ENCODE data around the gene CXXC5. TPM values are rescaled to one million over a fixed set of nuclear protein-coding genes. Genes with fewer than 3 reads are reported as not detected.
A peak's percentile ranks its signal among the peaks of the same experiment; 100 is the strongest.

CXXC5 gene
- polyA plus RNA-seq, 3 donors: 201 to 226 (median 217) TPM

DNA sequence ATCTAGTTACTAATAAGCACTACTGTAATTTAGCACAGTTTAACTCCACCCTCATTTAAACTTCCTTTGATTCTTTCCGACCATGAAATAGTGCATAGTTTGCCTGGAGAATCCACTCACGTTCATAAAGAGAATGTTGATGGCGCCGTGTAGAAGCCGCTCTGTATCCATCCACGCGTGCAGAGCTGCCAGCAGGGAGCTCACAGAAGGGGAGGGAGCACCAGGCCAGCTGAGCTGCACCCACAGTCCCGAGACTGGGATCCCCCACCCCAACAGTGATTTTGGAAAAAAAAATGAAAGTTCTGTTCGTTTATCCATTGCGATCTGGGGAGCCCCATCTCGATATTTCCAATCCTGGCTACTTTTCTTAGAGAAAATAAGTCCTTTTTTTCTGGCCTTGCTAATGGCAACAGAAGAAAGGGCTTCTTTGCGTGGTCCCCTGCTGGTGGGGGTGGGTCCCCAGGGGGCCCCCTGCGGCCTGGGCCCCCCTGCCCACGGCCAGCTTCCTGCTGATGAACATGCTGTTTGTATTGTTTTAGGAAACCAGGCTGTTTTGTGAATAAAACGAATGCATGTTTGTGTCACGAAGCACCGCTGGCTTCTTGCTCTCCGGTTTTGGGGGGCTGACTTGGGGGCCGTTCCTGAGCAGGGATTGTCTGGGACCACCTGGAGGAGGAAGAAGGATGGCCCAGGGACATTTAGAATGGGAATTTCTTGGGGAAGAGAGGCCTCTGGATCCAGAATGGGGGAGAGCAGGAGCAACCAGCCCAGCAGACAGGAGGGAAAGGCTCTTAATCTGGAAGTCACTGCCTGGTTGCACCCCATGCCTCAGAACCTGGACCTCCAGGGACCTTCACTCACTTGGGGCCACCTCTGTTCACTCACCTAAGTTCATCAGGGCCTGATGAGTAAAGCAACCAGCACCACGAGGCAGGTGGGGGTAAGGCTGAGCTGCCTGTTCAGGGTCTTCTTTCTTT is 35.4 kb downstream of the CXXC5 start:
- DNase-seq (ENCODE audit: extremely low read depth in 1 of 11, low read depth in 9 of 11, low spot score in 4 of 11): no peak

DNA sequence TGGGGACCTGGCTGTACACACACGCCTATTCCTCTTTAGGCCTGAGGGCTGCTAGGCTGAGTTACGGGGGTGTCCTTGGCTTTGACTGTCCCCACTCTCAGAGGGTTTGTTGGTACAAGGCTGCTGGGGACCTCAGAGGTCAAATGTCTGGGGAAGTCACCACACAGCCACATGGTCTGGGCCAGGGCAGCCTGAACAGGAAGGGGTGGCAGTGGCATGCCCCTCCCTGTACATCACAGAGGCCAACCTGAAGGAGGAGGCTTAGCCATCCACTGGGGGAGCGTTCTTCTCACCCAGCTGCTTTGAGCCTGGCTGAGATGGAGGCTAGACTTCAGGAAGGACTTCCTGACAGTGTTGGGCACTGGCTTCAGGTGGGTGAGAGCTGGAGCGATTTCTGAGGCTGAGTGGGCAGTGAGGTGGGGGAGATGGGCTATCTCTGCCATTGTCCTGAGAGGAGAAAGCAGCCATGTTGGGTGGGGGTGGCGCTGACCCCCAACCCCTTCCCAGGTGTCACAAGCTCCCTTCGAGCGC is 36.3 kb downstream of the CXXC5 start:
- DNase-seq (ENCODE audit: extremely low read depth in 1 of 11, low read depth in 9 of 11, low spot score in 4 of 11): no peak

GRCh38 chr5:139684881-139685749 is 37.0 kb downstream of the CXXC5 start:
- DNase-seq (ENCODE audit: extremely low read depth in 1 of 11, low read depth in 9 of 11, low spot score in 4 of 11): no peak

DNA sequence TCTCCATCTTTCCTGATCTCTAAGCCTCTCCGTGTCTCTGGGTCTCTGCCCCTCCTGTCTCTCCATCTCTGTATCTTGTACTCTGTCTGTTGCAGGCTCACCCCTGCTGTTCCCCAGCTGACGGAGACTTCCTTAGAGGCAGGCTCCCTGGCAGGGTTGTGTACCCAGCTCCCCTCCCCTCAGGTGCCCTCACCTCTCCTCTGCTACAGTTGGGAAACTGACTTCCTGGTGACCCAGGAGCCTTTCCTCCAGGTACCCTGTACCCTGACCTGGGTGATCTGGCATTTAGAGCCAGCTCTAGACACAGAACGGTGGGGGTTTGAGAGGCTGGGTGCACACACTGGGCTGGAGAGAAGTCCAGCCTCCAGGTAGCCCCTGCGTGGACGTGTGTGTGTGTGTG is 37.7 kb downstream of the CXXC5 start:
- no peak for DNase-seq (ENCODE audit: extremely low read depth in 1 of 11, low read depth in 9 of 11, low spot score in 4 of 11)

DNA sequence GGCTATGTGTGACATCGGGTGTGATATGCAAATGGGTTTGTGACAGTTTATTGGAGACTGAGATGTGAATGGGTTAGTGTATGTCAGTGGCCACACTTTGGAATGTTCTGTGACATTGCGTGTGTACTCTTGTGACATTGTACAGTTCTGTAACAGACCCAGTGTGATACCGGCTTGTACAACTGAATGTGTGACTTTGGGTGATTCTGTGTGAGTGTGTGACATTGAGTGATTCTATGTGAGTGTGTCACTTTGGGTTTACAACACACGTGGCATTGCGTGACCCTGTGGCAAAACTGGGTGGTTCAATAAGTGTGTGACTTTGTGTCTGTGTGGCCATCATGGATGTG is 38.2 kb downstream of the CXXC5 start:
- no peak for DNase-seq (ENCODE audit: extremely low read depth in 1 of 11, low read depth in 9 of 11, low spot score in 4 of 11)

GRCh38 chr5:139686706-139687441 is 38.7 kb downstream of the CXXC5 start:
- DNase-seq (ENCODE audit: extremely low read depth in 1 of 11, low read depth in 9 of 11, low spot score in 4 of 11): no peak

DNA sequence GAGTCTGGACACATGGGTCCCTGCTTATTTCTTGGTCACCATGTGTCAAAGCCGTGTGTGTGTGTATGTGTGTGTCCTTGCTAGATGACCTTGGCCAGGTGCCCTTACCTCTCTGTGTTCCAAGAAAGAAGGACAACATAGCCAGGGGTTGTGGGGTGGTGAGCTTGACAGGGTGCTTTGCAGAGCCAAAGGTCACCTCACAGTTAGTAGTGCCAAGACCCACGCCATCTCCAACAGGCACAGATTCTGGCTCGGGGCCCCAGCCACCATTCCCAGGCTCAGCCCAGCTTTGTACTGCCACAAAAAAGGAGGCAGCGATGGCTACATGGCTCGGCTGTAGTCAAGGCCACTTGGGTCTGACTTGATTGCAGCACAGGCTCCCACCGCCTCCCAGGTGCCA is 39.5 kb downstream of the CXXC5 start:
- no peak for DNase-seq (ENCODE audit: extremely low read depth in 1 of 11, low read depth in 9 of 11, low spot score in 4 of 11)

- DNase-seq (ENCODE audit: extremely low read depth in 1 of 11, low read depth in 9 of 11, low spot score in 4 of 11): no peak
Observed at GRCh38 chr5:139688088-139688702, 40.0 kb downstream of the CXXC5 start.

- DNase-seq (ENCODE audit: extremely low read depth in 1 of 11, low read depth in 9 of 11, low spot score in 4 of 11): no peak
Observed at GRCh38 chr5:139688751-139689372, 40.7 kb downstream of the CXXC5 start.

GRCh38 chr5:139689631-139690063 is 41.5 kb downstream of the CXXC5 start:
- no peak for DNase-seq (ENCODE audit: extremely low read depth in 1 of 11, low read depth in 9 of 11, low spot score in 4 of 11)

GRCh38 chr5:139690064-139690802 is 42.1 kb downstream of the CXXC5 start:
- DNase-seq (ENCODE audit: extremely low read depth in 1 of 11, low read depth in 9 of 11, low spot score in 4 of 11): peak in 1 of 11 donors; percentile 44

GRCh38 chr5:139690803-139691629 is 42.9 kb downstream of the CXXC5 start:
- DNase-seq (ENCODE audit: extremely low read depth in 1 of 11, low read depth in 9 of 11, low spot score in 4 of 11): no peak

- no peak for DNase-seq (ENCODE audit: extremely low read depth in 1 of 11, low read depth in 9 of 11, low spot score in 4 of 11)
Observed at GRCh38 chr5:139692148-139692547, 44.0 kb downstream of the CXXC5 start.

DNA sequence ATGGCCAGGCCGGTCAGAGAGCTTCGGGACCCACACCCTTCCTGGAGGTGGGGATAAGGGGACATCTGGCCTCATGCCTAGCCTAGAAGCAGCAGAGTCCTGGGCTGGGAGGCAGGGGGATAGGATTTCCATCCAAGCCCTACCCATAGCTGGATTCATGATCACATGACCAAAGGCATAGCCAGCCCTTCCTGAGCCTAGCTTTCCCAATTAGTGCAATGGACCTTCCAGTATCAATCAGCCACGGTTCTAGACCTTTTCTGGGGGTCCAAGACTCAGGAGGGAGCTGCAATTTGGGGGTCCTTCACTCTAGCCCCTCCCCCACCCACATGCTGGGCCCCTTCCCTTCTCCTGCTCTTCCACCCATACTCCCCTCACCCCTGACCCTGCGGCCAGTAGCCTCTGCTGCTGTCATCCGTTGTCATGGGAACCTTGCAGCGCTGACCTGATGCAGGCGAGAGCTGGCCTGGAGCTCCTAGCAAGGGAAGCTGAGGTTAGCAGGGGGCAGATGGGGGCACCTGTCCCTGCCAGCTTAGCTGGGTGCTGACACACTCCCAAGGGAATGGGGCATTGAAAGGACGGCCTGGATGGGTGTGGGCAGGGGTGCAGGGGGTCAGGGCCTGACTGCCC is 44.6 kb downstream of the CXXC5 start:
- DNase-seq (ENCODE audit: extremely low read depth in 1 of 11, low read depth in 9 of 11, low spot score in 4 of 11): no peak

- no peak for DNase-seq (ENCODE audit: extremely low read depth in 1 of 11, low read depth in 9 of 11, low spot score in 4 of 11)
Observed at GRCh38 chr5:139693676-139694364, 45.7 kb downstream of the CXXC5 start.

Measured in renal cortex interstitium (tissue), 11 donors.